Breast epithelium (tissue), 3 donors: Measurements from ENCODE around the gene TBC1D23.

ENCODE experiments used
- POLR2A ChIP-seq: fragments of 450-650 bp; IDR thresholded peaks from one replicate; pipeline ENCODE4 v1.6.1; 2016; ENCODE audit warnings: antibody characterized with exemption, mild to moderate bottlenecking, moderate library complexity
- TF ChIP-seq, protein P1 (sequence below), 3 donors: fragments of 450-650 bp; IDR thresholded peaks; one replicate each; pipeline ENCODE4 v1.5.1; 2016 to 2017; ENCODE audit warnings: antibody characterized with exemption in 3 of 3, mild to moderate bottlenecking in 3 of 3, moderate library complexity in 3 of 3

DNA sequence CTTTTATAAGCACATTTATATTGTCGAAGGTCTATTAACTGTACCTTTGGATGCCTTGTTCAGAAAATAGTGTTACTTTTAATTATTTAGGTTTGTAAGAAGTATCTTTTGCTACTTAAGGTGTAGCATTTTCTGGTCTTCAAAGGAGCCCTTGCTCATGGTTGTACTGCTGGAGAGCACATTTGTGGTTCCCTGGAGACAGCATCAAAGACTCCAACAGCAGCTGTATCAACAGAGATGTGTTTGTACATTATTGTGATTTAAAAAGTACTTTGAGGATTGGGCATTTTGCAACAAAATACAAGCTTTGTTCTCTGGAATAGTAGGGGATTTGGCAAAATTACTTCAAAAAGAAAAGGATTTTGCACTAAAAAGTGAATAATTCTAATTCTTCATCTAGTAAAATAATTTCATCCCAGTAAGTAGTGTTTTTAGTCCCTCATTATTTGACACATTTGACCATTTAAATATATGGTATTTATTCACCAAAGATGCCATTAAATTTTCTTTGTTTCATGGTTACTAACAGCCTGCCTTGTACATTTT, 16.5 kb downstream of the TBC1D23 start:
- TF ChIP-seq, protein P1, sequence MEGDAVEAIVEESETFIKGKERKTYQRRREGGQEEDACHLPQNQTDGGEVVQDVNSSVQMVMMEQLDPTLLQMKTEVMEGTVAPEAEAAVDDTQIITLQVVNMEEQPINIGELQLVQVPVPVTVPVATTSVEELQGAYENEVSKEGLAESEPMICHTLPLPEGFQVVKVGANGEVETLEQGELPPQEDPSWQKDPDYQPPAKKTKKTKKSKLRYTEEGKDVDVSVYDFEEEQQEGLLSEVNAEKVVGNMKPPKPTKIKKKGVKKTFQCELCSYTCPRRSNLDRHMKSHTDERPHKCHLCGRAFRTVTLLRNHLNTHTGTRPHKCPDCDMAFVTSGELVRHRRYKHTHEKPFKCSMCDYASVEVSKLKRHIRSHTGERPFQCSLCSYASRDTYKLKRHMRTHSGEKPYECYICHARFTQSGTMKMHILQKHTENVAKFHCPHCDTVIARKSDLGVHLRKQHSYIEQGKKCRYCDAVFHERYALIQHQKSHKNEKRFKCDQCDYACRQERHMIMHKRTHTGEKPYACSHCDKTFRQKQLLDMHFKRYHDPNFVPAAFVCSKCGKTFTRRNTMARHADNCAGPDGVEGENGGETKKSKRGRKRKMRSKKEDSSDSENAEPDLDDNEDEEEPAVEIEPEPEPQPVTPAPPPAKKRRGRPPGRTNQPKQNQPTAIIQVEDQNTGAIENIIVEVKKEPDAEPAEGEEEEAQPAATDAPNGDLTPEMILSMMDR (IDR thresholded peaks at IDR 0.05), result no peak
- TF ChIP-seq POLR2A, result no peak
